Memory B cell (primary cell): ENCODE measurements around the gene RIMBP3C.
A peak's percentile ranks its signal among the peaks of the same experiment; 100 is the strongest.
"Not testable (repeated sequence)": the region's sequence is repeated elsewhere in the genome, so short reads cannot be mapped to it uniquely, and the experiment has no call there.

Source experiments
- ATAC-seq: fragments of 150-1000 bp; cut with Tn5 transposase; 2 replicates; pipeline ENCODE4 v1.10.0; 2021; ENCODE audit warnings: low read depth, mild to moderate bottlenecking, moderate library complexity
- DNase-seq, 2 donors: peaks; one replicate each; pipeline ENCODE4 v3.0.0; 2022; ENCODE audit warnings: low spot score in 2 of 2
- H3K27ac Mint-ChIP-seq: one replicate; pipeline ENCODE4 v1.8.0; 2022; ENCODE audit warnings: mild to moderate bottlenecking, moderate library complexity, mixed read lengths
- H3K27me3 Mint-ChIP-seq: one replicate; pipeline ENCODE4 v1.8.0; 2022; ENCODE audit warnings: mixed read lengths
- H3K36me3 Mint-ChIP-seq: one replicate; pipeline ENCODE4 v1.8.0; 2022; ENCODE audit warnings: mild to moderate bottlenecking, mixed read lengths
- H3K4me1 Mint-ChIP-seq: one replicate; pipeline ENCODE4 v1.8.0; 2022; ENCODE audit warnings: mixed read lengths
- H3K4me3 Mint-ChIP-seq: one replicate; pipeline ENCODE4 v1.8.0; 2022; ENCODE audit warnings: mild to moderate bottlenecking, moderate library complexity, mixed read lengths
- H3K9me3 Mint-ChIP-seq: one replicate; pipeline ENCODE4 v1.8.0; 2022; ENCODE audit warnings: mixed read lengths

Gene RIMBP3C, protein sequence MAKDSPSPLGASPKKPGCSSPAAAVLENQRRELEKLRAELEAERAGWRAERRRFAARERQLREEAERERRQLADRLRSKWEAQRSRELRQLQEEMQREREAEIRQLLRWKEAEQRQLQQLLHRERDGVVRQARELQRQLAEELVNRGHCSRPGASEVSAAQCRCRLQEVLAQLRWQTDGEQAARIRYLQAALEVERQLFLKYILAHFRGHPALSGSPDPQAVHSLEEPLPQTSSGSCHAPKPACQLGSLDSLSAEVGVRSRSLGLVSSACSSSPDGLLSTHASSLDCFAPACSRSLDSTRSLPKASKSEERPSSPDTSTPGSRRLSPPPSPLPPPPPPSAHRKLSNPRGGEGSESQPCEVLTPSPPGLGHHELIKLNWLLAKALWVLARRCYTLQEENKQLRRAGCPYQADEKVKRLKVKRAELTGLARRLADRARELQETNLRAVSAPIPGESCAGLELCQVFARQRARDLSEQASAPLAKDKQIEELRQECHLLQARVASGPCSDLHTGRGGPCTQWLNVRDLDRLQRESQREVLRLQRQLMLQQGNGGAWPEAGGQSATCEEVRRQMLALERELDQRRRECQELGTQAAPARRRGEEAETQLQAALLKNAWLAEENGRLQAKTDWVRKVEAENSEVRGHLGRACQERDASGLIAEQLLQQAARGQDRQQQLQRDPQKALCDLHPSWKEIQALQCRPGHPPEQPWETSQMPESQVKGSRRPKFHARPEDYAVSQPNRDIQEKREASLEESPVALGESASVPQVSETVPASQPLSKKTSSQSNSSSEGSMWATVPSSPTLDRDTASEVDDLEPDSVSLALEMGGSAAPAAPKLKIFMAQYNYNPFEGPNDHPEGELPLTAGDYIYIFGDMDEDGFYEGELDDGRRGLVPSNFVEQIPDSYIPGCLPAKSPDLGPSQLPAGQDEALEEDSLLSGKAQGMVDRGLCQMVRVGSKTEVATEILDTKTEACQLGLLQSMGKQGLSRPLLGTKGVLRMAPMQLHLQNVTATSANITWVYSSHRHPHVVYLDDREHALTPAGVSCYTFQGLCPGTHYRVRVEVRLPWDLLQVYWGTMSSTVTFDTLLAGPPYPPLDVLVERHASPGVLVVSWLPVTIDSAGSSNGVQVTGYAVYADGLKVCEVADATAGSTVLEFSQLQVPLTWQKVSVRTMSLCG (N-terminal part only)

DNA sequence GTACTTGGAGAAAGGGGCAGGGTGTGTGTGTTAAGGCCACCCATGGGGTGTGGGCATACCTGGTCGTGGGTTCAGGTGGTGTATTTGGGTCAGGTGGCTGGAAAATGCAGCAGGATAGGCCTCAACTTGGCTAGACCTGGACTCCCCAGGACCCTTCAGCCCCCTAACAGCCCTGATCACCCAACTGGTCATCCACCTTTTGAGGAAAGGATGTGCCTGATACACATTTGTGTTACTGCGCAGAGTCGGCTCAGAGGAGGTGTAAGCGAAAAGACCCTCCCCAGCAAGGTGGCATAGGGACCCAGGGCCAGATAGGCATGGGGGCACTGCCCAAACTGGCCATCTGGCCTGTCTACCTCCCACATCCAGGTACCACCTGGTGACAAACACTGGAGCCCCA, at the start of gene RIMBP3C:
Gene RIMBP3C (minus strand): TSS at position 101 of the 400 bp plus-strand sequence. CDS start 485 bp downstream, outside the sequence.
- not testable (repeated sequence) for H3K27me3 Mint-ChIP-seq, DNase-seq, H3K36me3 Mint-ChIP-seq, H3K9me3 Mint-ChIP-seq, H3K4me3 Mint-ChIP-seq, H3K27ac Mint-ChIP-seq, ATAC-seq, H3K4me1 Mint-ChIP-seq

DNA sequence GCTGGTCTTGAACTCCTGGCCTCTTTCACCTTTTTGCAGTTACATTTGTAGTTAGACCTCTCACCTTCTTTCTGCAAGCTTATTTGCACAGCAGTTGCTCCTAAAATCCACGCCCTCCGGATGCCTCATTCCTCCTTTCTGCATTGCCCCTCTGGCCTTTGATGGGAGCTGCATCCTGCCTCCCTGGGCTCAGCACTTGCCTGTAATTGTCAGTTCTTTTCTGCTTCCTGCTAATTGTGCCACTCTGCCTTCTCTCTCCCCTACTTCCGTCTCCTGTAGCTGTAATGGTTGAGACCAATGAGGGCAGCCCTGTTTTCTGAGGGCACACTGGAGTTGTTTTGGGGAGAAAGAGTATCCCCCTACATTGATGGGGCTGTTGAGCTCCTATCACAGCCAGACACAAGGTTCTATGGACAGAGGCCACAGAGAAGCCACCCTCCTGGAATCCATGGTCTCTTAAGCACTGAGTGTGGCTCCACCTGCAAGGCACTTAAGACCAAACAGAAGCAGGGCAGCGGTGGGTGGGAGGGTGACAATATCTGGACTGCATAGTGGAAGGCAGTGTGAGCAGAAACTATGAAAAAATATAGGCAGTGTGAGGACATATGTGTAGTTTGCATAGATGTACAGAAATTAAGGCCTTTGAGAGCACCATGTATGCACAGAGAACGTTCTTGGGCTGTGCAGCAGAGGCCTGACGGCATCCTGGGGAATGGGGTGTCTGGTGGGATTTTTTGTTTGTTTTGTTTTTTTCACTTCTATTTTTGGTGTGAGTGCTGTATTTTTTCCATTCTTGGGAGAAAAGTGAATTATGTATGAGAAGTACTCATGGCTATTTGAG, 48.0 kb upstream of the RIMBP3C start:
- H3K4me1 Mint-ChIP-seq = peaks cover 15% of the 10 kb centered on the region
- DNase-seq (no peak), ATAC-seq (no peak)
- H3K27me3 Mint-ChIP-seq = no peaks in the 10 kb centered on the region
- no peaks in the 10 kb centered on the region for H3K9me3 Mint-ChIP-seq
- peak overlapping the region; percentile 11 for H3K4me3 Mint-ChIP-seq
- H3K27ac Mint-ChIP-seq = peak overlapping the region; percentile 24
- H3K36me3 Mint-ChIP-seq = peaks cover 28% of the 10 kb centered on the region

DNA sequence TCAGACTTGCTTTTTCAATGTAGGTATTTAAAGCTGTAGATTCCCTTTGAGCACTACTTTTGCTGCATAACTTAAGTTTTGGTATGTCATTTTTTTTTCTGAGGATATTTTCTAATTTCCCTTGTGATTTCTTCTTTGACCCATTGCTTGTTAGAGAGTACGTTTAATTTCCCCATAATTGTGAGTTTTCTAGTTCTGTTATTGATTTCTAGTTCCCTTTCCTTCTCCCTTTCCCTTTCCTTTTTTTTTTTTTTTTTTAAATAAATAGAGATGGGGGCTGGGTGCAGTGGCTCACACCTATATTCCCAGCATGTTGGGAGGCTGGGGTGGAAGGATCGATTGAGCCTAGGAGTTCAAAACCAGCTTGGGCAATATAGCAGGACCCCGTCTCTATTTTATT, 47.0 kb upstream of the RIMBP3C start:
- ATAC-seq = no peak
- Mint-ChIP-seq H3K4me1 (peaks cover 23% of the 10 kb centered on the region), H3K27me3 (no peaks in the 10 kb centered on the region), H3K36me3 (peaks cover 38% of the 10 kb centered on the region), H3K4me3 (no peak overlapping the region), H3K27ac (peak overlapping the region; percentile 2), H3K9me3 (no peaks in the 10 kb centered on the region)
- DNase-seq = no peak

DNA sequence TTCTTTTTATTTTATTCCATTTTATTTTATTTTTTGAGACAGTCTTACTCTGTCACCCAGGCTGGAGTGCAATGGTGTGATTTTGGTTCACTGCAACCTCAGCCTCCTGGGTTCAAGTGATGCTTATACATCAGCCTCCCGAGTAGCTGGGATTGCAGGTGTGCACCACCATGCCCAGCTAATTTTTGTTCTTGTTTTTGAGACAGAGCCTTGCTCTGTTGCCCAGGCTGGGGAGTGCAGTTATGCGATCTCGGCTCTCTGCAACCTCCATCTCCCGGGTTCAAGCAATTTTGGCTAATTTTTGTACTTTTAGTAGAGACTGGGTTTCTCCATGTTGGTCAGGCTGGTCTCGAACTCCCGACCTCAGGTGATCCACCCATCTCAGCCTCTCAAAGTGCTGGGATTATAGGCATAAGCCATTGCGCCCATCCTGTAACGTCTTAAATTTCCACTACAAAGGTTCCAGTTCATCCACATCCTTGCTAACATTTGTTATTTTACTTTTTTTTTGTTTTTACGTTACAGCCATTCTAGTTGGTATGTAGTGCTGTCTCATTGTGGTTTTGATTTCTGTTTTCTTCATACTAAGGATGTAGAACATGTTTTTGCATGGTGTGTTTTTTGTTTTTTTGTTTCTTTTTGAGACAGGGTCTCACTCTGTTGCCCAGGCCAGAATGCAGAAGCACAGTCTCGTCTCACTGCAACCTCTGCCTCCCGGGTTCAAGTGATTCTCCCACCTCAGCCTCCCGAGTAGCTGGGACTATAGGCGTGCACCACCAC, 45.3 kb upstream of the RIMBP3C start:
- H3K4me1 Mint-ChIP-seq = peaks cover 22% of the 10 kb centered on the region
- H3K4me3 Mint-ChIP-seq = not testable (repeated sequence)

DNA sequence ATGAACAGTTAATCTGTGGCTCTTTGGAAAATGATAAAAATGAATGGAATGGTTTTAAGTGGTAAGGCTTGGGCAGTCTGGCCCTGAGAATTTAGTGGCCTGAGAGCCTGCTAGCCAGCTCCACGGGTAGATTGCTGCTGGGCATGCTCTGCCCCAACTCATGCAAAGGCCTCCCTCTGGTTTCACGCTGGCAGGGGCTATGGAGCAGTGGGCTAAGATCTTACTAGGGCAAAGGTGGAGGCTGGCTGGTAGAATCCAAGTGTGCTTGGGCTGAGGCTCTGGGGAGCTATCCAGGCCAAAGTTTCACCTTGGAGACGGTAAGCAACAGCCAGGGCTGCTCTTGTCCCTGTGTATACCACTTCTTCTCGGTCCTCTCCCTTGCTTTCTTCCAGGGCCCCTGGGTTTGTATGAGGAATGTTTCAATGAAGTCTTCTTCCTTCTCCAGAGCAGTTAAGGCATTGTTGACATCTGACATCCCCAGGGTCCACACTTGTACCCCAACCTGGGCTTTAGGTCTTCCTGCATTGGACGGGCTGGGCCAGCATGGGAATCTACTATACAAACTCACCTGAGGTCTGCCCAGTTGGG, 43.7 kb upstream of the RIMBP3C start:
- Mint-ChIP-seq H3K4me3 (no peak overlapping the region), H3K9me3 (no peaks in the 10 kb centered on the region), H3K27ac (no peak overlapping the region), H3K4me1 (peaks cover 35% of the 10 kb centered on the region), H3K27me3 (no peaks in the 10 kb centered on the region), H3K36me3 (peaks cover 41% of the 10 kb centered on the region)
- DNase-seq (no peak), ATAC-seq (no peak)

More for the DNA sequence above, 45.3 kb upstream of the RIMBP3C start:
- DNase-seq, ATAC-seq, H3K9me3 Mint-ChIP-seq, H3K27me3 Mint-ChIP-seq, H3K27ac Mint-ChIP-seq: not testable (repeated sequence)
- H3K36me3 Mint-ChIP-seq = peaks cover 40% of the 10 kb centered on the region

DNA sequence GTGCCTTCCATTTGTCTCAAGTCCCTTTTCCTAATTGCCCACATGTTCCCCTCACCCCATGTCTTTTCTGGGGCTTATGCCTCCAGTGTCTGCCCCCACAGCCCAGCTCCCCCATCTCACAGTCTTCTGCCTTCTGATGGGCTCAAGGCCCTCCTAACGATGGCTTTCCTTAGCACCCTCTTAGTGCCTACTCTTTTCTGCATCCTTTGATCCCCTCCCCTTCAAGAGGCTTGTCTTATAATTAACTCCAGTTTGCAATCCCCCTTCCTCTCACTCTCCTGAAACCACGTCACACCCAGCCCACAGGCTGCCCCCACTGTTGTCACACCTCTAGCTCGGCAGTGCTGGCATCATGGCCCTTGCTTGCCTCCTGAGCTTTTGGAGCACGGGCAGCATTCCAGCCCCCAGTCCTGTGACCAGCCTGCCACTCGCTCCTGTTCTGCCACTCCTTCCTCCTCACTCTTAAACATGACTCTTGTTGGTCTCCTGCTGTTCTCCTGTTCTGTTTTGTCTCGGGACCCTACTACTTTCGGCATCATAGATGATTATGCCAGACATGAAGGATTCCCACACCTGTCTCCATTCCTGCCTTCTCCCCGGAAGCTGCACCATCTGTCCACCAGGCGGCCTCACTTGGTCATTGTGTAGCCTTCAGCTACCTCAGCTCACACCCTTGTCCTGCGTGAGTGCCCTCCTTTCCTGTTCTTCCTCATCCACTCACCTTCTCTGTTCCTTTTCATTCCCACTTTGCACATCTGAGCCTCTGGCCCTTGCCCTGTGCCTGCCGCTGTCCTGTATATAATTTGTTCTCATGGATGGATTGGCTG, 42.4 kb upstream of the RIMBP3C start:
- Mint-ChIP-seq H3K36me3 (peaks cover 35% of the 10 kb centered on the region), H3K27ac (peak overlapping the region; percentile 54), H3K27me3 (no peaks in the 10 kb centered on the region), H3K4me1 (peaks cover 38% of the 10 kb centered on the region), H3K4me3 (no peak overlapping the region), H3K9me3 (no peaks in the 10 kb centered on the region)
- DNase-seq (no peak), ATAC-seq (no peak)

DNA sequence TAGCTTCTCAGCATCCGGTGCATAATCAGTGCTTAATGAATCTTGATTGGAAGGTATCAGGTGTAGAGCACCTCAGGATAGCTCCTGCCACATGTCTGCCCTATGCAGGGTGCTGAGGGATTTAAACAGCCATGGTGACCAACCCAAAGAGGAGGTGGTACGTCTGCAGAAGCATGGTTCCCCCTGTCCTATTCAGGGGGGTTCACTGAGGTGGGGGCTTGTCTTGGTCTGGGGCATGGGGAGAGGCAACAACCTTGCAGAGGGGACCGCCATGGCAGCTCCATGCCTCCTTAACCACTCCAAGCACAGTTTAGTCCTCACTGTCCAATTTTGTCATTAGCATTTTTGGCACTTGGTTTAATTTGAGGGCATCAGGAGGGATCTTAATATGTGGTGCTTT, 41.2 kb upstream of the RIMBP3C start:
- no peak overlapping the region for H3K4me3 Mint-ChIP-seq
- no peaks in the 10 kb centered on the region for H3K27me3 Mint-ChIP-seq
- H3K4me1 Mint-ChIP-seq = peaks cover 43% of the 10 kb centered on the region
- ATAC-seq = no peak
- H3K36me3 Mint-ChIP-seq = peaks cover 32% of the 10 kb centered on the region
- no peak overlapping the region for H3K27ac Mint-ChIP-seq
- no peak for DNase-seq
- H3K9me3 Mint-ChIP-seq = no peaks in the 10 kb centered on the region

DNA sequence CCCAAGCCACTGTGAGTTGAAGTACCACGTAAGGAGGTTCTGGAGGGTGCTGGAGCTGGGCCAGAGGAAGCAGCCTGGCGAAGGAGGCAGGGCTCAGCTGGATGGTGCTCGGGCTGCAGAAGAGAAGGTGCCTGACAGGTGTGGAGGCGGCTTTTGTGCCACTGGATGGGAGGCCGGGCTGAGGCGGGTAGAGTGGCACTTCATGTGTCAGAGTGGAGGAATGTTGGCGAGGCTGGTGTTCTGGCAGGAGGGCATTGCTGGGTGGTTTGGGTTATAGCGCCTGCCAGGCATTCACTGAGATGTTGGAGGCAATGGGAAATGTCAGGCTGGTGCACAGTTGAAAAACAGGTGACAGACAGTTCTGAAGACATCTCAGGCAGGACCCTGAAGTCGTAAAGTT, 40.4 kb upstream of the RIMBP3C start:
- H3K27me3 Mint-ChIP-seq = no peaks in the 10 kb centered on the region
- no peak for DNase-seq
- no peak for ATAC-seq
- peaks cover 30% of the 10 kb centered on the region for H3K36me3 Mint-ChIP-seq
- peak overlapping the region; percentile 71 for H3K27ac Mint-ChIP-seq
- H3K9me3 Mint-ChIP-seq = no peaks in the 10 kb centered on the region
- H3K4me1 Mint-ChIP-seq = peaks cover 45% of the 10 kb centered on the region
- no peak overlapping the region for H3K4me3 Mint-ChIP-seq

DNA sequence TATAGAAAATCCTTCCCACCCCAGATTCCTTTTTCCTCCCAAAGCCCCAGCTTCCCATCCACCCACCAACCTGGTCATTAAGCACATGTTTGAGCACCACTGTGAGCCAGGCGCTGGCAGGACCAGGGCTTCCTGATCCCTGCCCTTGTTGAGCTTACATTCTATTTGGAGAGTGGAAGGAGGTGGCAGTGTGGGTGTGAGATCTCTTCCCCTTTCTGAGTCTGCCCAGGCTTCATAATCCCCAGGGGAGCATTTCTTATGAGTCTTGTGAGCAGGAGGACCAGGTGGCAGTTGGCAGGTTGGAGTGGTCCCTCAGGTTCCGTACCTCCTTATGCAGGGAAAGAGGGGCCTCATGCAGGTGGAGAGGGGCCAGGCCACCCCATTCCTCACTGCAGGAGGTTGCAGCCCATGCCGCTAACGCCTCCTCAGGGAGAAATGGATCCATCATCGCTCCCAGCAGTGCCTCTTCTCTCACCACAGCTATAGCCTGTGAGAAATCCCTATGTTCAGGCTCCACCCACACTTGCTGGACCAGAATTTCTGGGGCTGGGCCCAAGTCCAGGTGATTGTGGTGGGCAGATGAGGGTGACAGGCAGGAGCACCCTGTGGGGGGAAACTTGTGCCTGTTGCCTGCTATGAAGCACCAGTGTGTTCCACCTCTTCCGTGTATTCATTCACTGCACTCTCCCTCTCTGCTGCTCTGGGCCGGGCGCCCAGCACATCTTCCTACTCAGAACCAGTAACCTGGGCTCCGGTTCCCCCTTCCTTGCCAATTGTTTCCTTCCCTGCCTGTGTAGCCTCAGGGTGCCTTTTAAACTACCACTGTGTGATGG, 39.8 kb upstream of the RIMBP3C start:
- ATAC-seq = peak; percentile 66

DNA sequence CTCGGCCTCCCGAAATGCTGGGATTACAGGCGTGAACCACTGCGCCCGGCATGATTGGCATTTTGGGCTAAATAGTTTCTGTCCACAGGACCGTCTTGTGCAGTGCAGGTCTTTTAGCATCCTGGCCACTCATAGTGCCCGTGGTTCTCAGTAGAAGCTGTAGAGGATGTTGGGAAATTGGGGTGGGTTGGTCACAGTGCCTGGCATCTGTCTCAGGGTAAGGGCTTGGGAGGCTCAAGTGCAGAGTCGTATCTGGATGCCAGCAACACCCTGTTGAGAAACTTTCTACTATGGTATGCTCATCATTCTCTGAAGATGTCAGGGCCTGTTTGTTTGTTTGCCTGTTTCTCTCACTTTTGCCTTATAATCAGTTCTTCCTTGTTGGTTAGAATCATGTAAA, 38.1 kb upstream of the RIMBP3C start:
- DNase-seq (no peak), ATAC-seq (no peak)
- no peak overlapping the region for H3K4me3 Mint-ChIP-seq
- peaks cover 50% of the 10 kb centered on the region for H3K4me1 Mint-ChIP-seq
- H3K36me3 Mint-ChIP-seq = peaks cover 19% of the 10 kb centered on the region
- no peaks in the 10 kb centered on the region for H3K27me3 Mint-ChIP-seq
- no peaks in the 10 kb centered on the region for H3K9me3 Mint-ChIP-seq
- H3K27ac Mint-ChIP-seq = no peak overlapping the region

More for the DNA sequence above, 39.8 kb upstream of the RIMBP3C start:
- DNase-seq = peak in 1 of 2 donors; percentile 44
- Mint-ChIP-seq H3K9me3 (no peaks in the 10 kb centered on the region), H3K27me3 (no peaks in the 10 kb centered on the region), H3K4me1 (peaks cover 45% of the 10 kb centered on the region), H3K4me3 (peak overlapping the region; percentile 49), H3K36me3 (peaks cover 28% of the 10 kb centered on the region), H3K27ac (peak overlapping the region; percentile 71)
